ENCODE measurements around the gene MRPS2. TPM values are rescaled to one million over a fixed set of nuclear protein-coding genes. Genes with fewer than 3 reads are reported as not detected.

The MRPS2 gene
- total RNA-seq, 1 donor from 2014 or later: 57.3 TPM

DNA sequence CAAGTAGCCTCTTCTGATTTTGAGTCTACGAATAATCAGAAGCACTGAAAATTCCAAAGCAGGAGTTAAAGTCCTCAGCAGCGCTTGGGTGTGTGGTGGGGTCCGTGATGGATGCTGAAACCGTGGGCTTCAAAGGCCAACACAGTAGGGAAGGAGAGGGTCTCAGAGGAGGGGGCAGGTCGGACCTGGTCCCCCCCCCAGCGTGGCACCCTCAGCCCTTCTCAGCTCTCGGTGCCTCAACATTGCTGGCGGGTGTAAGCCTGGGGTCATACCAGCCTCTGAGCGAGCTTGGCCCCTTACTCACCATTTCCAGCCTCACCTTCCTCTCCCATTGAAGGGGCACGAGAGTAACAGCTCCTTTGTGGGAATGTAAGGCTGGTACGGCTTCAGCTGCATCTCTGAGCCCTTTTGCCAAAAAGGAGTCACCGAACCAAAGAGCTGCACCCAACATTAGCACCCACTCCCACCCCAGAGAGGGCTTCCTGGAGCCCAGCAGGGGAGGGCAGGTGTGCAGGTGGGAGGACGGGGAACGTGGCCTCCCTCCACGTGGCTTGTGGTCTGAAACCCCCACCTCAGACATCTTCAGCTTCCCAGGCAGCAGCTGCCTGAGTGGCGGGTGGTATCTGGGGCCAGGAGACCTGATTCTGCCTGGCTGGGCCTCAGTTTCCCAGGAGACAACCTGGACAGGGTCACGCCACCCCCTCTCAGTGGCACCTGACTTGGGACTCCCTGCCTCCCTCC, 14.0 kb downstream of the MRPS2 start:
- Histone ChIP-seq H3K4me3 (no peak overlapping the region), H3K36me3 (no peaks in the 10 kb centered on the region), H3K4me1 (no peaks in the 10 kb centered on the region), H3K27me3 (no peaks in the 10 kb centered on the region), H3K9me3 (no peaks in the 10 kb centered on the region), H3K27ac (no peak overlapping the region)
- TF ChIP-seq, protein P1, sequence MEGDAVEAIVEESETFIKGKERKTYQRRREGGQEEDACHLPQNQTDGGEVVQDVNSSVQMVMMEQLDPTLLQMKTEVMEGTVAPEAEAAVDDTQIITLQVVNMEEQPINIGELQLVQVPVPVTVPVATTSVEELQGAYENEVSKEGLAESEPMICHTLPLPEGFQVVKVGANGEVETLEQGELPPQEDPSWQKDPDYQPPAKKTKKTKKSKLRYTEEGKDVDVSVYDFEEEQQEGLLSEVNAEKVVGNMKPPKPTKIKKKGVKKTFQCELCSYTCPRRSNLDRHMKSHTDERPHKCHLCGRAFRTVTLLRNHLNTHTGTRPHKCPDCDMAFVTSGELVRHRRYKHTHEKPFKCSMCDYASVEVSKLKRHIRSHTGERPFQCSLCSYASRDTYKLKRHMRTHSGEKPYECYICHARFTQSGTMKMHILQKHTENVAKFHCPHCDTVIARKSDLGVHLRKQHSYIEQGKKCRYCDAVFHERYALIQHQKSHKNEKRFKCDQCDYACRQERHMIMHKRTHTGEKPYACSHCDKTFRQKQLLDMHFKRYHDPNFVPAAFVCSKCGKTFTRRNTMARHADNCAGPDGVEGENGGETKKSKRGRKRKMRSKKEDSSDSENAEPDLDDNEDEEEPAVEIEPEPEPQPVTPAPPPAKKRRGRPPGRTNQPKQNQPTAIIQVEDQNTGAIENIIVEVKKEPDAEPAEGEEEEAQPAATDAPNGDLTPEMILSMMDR (IDR thresholded peaks at IDR 0.05): no peak
- intact Hi-C loops (cut with DNase I): no loop called here
- DNase-seq (ENCODE audit: low spot score in 2 of 2): no peak

DNA sequence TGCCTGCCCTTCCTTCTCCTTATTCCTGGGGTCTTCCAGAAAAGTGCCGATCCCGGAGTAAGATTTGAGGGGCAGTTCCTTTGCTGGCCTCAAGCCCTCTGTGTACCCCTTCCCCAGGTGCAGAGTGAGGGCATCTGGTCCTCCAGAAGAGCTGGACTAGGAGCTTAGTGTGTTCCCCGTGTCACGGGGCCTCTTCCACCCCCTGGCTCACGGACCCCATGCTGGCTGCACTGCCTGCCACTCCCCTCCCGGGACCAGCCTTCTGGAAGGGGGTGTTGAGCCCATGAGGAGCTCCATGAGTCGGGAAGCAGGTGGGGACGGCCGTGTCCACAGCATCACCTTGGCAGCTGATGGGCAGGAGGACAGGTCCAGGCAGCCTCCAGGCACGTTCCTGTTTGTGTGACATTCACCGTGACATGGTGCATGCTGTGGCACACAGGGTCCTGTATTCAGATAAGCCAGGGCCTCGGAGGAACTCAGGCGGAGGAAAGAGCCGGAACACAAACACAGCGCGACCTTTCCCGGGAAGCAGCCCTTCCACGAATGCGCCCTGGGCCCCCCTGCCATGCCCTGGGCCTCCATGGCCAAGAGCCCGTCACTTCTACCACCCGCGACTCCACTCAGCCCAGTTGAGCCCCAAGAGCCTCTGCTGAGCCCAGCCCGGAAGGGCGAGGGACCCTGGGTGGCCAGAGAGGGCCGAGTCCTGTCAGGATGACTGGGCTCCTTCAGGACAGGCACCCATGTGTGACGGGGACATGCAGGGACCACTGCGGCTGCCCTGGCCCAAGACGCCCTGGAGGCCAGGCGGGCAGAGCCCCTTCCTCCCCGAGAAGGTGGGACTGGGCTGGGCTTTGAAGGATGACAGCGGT, 14.8 kb downstream of the MRPS2 start:
- Histone ChIP-seq H3K36me3 (no peaks in the 10 kb centered on the region), H3K4me1 (no peaks in the 10 kb centered on the region), H3K27ac (no peak overlapping the region), H3K4me3 (no peak overlapping the region), H3K27me3 (no peaks in the 10 kb centered on the region), H3K9me3 (no peaks in the 10 kb centered on the region)
- peak in 1 of 2 donors; percentile 5 for DNase-seq (ENCODE audit: low spot score in 2 of 2)
- intact Hi-C loops (cut with DNase I): no loop called here
- TF ChIP-seq, protein P1 (IDR thresholded peaks at IDR 0.05): no peak

DNA sequence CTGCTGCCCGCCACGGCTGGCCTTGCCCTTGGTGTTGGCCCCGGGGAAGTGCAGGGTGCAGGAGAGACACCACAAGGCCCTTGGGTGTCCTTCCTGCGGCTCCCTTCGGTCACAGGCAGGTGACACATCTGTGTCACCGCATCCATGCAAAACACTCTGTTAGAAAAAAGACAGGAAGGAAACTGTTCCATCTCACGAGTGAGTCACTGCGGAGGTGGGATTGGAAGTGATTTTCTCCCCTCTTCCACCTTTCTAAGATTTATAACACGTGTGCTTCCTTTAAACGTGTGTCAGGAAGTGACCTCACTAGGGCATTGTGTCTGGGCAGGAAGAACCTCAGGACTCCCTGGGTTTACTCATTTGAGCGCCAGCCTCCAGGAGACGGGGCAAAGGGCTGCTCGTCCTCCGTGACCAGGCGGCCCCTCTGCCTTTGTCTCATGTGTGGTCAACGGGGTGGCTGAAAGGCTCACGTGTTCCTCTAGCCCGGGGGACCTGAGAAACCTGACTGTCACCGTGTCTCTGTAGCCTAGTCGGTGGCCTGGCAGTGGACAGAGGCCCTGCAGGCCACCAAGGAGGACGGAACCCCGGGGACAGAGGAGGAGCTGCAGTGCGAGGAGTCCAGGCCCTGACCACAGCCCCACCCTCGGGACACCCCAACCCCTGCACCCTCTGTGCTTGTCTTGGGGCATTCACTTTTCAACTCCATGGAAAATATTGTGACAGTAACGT, 15.8 kb downstream of the MRPS2 start:
- H3K9me3 ChIP-seq: no peaks in the 10 kb centered on the region
- peak in 1 of 2 donors; percentile 5 for DNase-seq (ENCODE audit: low spot score in 2 of 2)
- H3K27ac ChIP-seq: no peak overlapping the region
- no peaks in the 10 kb centered on the region for H3K27me3 ChIP-seq
- no peaks in the 10 kb centered on the region for H3K4me1 ChIP-seq
- no peaks in the 10 kb centered on the region for H3K36me3 ChIP-seq
- intact Hi-C loops (cut with DNase I): no loop called here
- TF ChIP-seq, protein P1 (IDR thresholded peaks at IDR 0.05): no peak
- H3K4me3 ChIP-seq: no peak overlapping the region

DNA sequence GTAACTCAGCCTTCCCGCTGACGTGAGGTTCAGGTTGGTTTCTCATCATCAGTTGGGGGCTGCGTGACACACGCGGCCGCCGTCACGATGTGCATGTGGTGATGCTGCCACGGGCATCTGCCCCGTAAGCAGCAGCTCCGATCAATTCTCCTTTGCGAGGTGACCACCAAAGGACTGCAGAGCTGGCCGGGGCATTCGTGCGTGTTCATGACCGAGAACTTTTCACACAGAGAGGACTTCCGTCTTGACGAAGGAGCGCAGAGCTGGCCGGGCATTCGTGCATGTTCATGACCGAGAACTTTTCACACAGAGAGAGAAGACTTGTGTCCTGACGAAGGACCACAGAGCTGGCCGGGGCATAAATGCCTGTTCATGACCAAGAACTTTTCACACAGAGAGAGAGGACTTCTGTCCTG, 16.9 kb downstream of the MRPS2 start:
- Histone ChIP-seq H3K4me1 (no peaks in the 10 kb centered on the region), H3K36me3 (no peaks in the 10 kb centered on the region), H3K9me3 (no peaks in the 10 kb centered on the region), H3K27ac (no peak overlapping the region), H3K4me3 (no peak overlapping the region), H3K27me3 (no peaks in the 10 kb centered on the region)
- DNase-seq (ENCODE audit: low spot score in 2 of 2): peak in 1 of 2 donors; percentile 46
- intact Hi-C loops (cut with DNase I): no loop called here
- TF ChIP-seq, protein P1 (IDR thresholded peaks at IDR 0.05): no peak

DNA sequence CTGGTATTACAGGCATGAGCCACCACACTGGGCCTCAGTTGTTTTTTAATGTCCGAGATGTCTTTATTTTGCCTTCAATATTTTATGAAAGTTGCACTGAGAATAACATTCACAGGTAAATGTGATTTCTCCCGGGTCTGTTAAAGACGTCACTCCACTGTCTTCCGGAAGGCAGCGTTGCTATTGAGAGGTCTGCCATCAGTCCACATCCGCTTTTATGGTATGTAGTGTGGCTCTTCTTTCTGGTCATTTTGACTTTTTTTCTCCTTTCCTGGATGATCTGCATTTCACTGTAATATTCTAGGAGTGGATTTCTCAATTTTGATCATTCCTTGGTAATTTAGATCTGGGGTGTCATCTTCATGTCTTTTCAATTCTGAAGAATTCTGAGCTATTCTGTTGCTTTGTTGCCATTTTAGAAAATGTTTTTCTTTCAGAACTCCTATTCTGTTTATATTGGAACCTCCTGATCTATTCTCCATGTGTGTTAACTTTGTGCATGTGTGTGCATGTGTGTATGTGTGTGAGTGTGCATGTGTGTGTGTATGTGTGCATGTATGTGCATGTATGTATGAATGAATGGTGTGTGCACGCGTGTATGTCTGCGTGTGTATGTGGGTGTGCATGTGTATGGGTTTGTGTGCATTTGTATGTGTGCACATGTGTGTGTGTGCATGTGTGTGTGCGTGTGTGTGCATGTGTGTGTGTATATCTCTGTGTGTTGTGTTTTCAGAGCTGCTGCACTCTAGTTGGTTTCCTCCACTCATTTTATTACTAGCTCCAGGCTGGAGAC, 18.9 kb downstream of the MRPS2 start:
- Histone ChIP-seq H3K4me1 (no peaks in the 10 kb centered on the region), H3K27me3 (no peaks in the 10 kb centered on the region), H3K4me3 (no peak overlapping the region), H3K9me3 (no peaks in the 10 kb centered on the region), H3K27ac (no peak overlapping the region), H3K36me3 (no peaks in the 10 kb centered on the region)
- intact Hi-C loops (cut with DNase I): no loop called here
- DNase-seq (ENCODE audit: low spot score in 2 of 2): no peak
- TF ChIP-seq, protein P1 (IDR thresholded peaks at IDR 0.05): no peak

Data from ascending aorta (tissue), 2 donors.